Measurements from ENCODE around the gene STK26. TPM values are rescaled to one million over a fixed set of nuclear protein-coding genes. Genes with fewer than 3 reads are reported as not detected.

STK26 gene
- polyA plus RNA-seq, 1 donor from 2014 or later = 8.8 TPM

DNA sequence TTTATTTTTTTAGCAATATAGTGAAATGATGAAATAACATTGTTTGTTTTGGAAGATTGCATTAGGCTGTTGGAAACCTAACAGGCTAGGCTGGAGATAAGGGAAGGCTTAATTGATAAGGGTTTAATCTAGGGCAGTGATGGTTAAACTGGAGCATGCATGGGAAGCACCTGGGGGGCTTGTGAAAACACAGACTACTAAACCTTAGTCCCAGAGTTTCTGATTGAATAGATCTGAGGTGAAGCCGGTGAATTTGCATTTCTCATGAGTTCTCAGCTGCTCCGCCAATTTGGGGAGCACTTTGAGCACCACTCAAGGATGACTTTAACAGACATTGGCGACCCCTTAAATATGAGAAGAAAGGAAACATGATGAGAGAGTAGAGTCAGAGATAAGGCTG, 11.5 kb downstream of the STK26 start:
- TF ChIP-seq, protein P1, sequence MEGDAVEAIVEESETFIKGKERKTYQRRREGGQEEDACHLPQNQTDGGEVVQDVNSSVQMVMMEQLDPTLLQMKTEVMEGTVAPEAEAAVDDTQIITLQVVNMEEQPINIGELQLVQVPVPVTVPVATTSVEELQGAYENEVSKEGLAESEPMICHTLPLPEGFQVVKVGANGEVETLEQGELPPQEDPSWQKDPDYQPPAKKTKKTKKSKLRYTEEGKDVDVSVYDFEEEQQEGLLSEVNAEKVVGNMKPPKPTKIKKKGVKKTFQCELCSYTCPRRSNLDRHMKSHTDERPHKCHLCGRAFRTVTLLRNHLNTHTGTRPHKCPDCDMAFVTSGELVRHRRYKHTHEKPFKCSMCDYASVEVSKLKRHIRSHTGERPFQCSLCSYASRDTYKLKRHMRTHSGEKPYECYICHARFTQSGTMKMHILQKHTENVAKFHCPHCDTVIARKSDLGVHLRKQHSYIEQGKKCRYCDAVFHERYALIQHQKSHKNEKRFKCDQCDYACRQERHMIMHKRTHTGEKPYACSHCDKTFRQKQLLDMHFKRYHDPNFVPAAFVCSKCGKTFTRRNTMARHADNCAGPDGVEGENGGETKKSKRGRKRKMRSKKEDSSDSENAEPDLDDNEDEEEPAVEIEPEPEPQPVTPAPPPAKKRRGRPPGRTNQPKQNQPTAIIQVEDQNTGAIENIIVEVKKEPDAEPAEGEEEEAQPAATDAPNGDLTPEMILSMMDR (IDR thresholded peaks at IDR 0.05; ENCODE audit: poor library complexity, severe bottlenecking) = no peak
- TF ChIP-seq TAF1 (IDR thresholded peaks at IDR 0.05; ENCODE audit: low read depth) (no peak), MXI1 (conservative IDR thresholded peaks at IDR 0.05; ENCODE audit: poor library complexity, severe bottlenecking) (no peak), EP300 (conservative IDR thresholded peaks at IDR 0.05; ENCODE audit: poor library complexity, severe bottlenecking) (no peak), SMC3 (conservative IDR thresholded peaks at IDR 0.05; ENCODE audit: poor library complexity) (no peak), EZH2 (IDR thresholded peaks at IDR 0.05; ENCODE audit: borderline replicate concordance, insufficient read depth, low read length, poor library complexity, severe bottlenecking) (no peak), POLR2AphosphoS5 (IDR thresholded peaks at IDR 0.05) (no peak), RAD21 (conservative IDR thresholded peaks at IDR 0.05) (no peak)
- TF ChIP-seq, protein P2, sequence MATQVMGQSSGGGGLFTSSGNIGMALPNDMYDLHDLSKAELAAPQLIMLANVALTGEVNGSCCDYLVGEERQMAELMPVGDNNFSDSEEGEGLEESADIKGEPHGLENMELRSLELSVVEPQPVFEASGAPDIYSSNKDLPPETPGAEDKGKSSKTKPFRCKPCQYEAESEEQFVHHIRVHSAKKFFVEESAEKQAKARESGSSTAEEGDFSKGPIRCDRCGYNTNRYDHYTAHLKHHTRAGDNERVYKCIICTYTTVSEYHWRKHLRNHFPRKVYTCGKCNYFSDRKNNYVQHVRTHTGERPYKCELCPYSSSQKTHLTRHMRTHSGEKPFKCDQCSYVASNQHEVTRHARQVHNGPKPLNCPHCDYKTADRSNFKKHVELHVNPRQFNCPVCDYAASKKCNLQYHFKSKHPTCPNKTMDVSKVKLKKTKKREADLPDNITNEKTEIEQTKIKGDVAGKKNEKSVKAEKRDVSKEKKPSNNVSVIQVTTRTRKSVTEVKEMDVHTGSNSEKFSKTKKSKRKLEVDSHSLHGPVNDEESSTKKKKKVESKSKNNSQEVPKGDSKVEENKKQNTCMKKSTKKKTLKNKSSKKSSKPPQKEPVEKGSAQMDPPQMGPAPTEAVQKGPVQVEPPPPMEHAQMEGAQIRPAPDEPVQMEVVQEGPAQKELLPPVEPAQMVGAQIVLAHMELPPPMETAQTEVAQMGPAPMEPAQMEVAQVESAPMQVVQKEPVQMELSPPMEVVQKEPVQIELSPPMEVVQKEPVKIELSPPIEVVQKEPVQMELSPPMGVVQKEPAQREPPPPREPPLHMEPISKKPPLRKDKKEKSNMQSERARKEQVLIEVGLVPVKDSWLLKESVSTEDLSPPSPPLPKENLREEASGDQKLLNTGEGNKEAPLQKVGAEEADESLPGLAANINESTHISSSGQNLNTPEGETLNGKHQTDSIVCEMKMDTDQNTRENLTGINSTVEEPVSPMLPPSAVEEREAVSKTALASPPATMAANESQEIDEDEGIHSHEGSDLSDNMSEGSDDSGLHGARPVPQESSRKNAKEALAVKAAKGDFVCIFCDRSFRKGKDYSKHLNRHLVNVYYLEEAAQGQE (IDR thresholded peaks at IDR 0.05; ENCODE audit: borderline replicate concordance) = no peak
- H3K36me3 ChIP-seq (ENCODE audit: insufficient read depth, low read length) = no peaks in the 10 kb centered on the region
- no peak overlapping the region for H3K9ac ChIP-seq (ENCODE audit: low read length)
- no peak overlapping the region for H2AFZ ChIP-seq (ENCODE audit: low read depth, low read length)
- peaks cover under 1% of the 10 kb centered on the region for H3K79me2 ChIP-seq (replicated peaks; ENCODE audit: insufficient read depth, low read length)
- H3K4me2 ChIP-seq (ENCODE audit: low read length) = no peak overlapping the region
- no peaks in the 10 kb centered on the region for H3K9me3 ChIP-seq (ENCODE audit: low read length)
- no peaks in the 10 kb centered on the region for H4K20me1 ChIP-seq (ENCODE audit: insufficient read depth)
- H3K9me2 ChIP-seq (ENCODE audit: insufficient read depth, low read length) = no peaks in the 10 kb centered on the region
- no peaks in the 10 kb centered on the region for H3F3A ChIP-seq (ENCODE audit: insufficient read depth, low read length, poor library complexity, severe bottlenecking)
- no peak overlapping the region for H3K4me3 ChIP-seq (ENCODE audit: low read length)
- no peaks in the 10 kb centered on the region for H3K27me3 ChIP-seq (ENCODE audit: insufficient read depth, low read depth, low read length)
- H3K27ac ChIP-seq (ENCODE audit: low read length) = no peak overlapping the region

DNA sequence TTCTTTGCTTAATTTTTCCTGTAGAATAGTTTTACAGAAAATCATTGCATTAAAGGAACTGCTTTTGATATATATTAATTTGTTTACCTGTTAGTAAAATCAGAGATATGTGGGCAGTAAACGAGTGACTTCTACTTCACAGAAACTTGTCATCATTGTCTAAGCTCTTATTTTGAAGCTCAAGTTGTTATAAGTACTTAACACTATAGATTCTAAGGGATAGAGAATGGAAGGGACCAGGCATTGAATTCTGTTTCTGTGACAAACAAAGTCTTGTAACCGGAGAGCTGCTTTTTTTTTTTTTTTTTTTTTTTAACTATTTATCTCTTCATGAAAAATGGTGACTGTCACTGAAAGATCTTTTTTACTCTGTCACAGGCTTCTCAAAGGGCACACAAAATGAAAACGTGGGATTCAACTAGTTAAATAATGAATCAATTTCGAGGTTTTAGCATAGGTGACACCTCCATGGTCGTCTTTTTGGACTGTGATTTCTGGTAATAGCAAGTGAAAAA, 14.4 kb downstream of the STK26 start:
- peaks cover 6% of the 10 kb centered on the region for H3K79me2 ChIP-seq (replicated peaks; ENCODE audit: insufficient read depth, low read length)

More for the DNA sequence above, 14.4 kb downstream of the STK26 start:
- Histone ChIP-seq H3K4me2 (ENCODE audit: low read length) (no peak overlapping the region), H3K9me2 (ENCODE audit: insufficient read depth, low read length) (no peaks in the 10 kb centered on the region), H2AFZ (ENCODE audit: low read depth, low read length) (no peak overlapping the region), H3K9ac (ENCODE audit: low read length) (no peak overlapping the region), H3K9me3 (ENCODE audit: low read length) (no peaks in the 10 kb centered on the region), H3K27me3 (ENCODE audit: insufficient read depth, low read depth, low read length) (no peaks in the 10 kb centered on the region), H3K27ac (ENCODE audit: low read length) (no peak overlapping the region), H3K4me3 (ENCODE audit: low read length) (no peak overlapping the region), H3K36me3 (ENCODE audit: insufficient read depth, low read length) (no peaks in the 10 kb centered on the region), H4K20me1 (ENCODE audit: insufficient read depth) (no peaks in the 10 kb centered on the region), H3F3A (ENCODE audit: insufficient read depth, low read length, poor library complexity, severe bottlenecking) (no peaks in the 10 kb centered on the region)
- TF ChIP-seq SMC3 (conservative IDR thresholded peaks at IDR 0.05; ENCODE audit: poor library complexity) (no peak), MXI1 (conservative IDR thresholded peaks at IDR 0.05; ENCODE audit: poor library complexity, severe bottlenecking) (no peak), EZH2 (IDR thresholded peaks at IDR 0.05; ENCODE audit: borderline replicate concordance, insufficient read depth, low read length, poor library complexity, severe bottlenecking) (no peak), RAD21 (conservative IDR thresholded peaks at IDR 0.05) (no peak), POLR2AphosphoS5 (IDR thresholded peaks at IDR 0.05) (no peak), EP300 (conservative IDR thresholded peaks at IDR 0.05; ENCODE audit: poor library complexity, severe bottlenecking) (no peak), TAF1 (IDR thresholded peaks at IDR 0.05; ENCODE audit: low read depth) (no peak)
- TF ChIP-seq, protein P1 (IDR thresholded peaks at IDR 0.05; ENCODE audit: poor library complexity, severe bottlenecking) = no peak
- TF ChIP-seq, protein P2 (IDR thresholded peaks at IDR 0.05; ENCODE audit: borderline replicate concordance) = no peak
